Pancreas (tissue), 10 donors: ENCODE data around the gene HECTD1. TPM values are rescaled to one million over a fixed set of nuclear protein-coding genes. Genes with fewer than 3 reads are reported as not detected.

Experiments
- ATAC-seq, 4 donors: fragments of 200-7000 bp; cut with Tn5 transposase; one replicate each; pipeline versions ENCODE4 v1.8.0 to v1.9.1; 2020; ENCODE audit warnings: mild to moderate bottlenecking in 4 of 4, moderate library complexity in 4 of 4
- DNase-seq, 6 donors: peaks; one replicate each; pipeline ENCODE4 v3.0.0-alpha.2; 2020
- FAIRE-seq: peaks from 2 replicates; lab custom pipeline; 2012; peaks lifted over from hg19 to GRCh38; lab: Jason Lieb, UNC
- H3K27ac ChIP-seq, 4 donors: fragments of 200-600 bp; sonication (generic); 1 replicate in 3 of 4; 2 replicates in 1 of 4; pipeline versions ENCODE4 v1.5.0 to v1.8.0; 2020
- H3K27me3 ChIP-seq, 4 donors: fragments of 200-600 bp; one replicate each; pipeline ENCODE4 v1.8.0; 2021
- H3K36me3 ChIP-seq, 3 donors: fragments of 200-600 bp; sonication (generic) in 1 of 3; one replicate each; pipeline versions ENCODE4 v1.5.0 to v1.8.0; 2020 to 2021
- H3K4me1 ChIP-seq, 3 donors: fragments of 200-600 bp; one replicate each; pipeline ENCODE4 v1.8.0; 2021
- H3K4me3 ChIP-seq, 4 donors: fragments of 200-600 bp; sonication (generic) in 2 of 4; one replicate each; pipeline versions ENCODE4 v1.5.0 to v1.8.0; 2020 to 2021
- H3K9me3 ChIP-seq, 4 donors: fragments of 200-600 bp; one replicate each; pipeline ENCODE4 v1.8.0; 2021
- CTCF ChIP-seq, 4 donors: fragments of 200-600 bp; sonication (generic) in 3 of 4; IDR thresholded peaks; one replicate each; pipeline versions ENCODE4 v1.5.0 to v1.8.0; 2021; ENCODE audit warnings: antibody characterized with exemption in 4 of 4
- WGBS, 2 donors: extraction: QIAGEN DNeasy Blood & Tissue Kit; methylation state at CpG; one replicate each; pipeline ENCODE4 v1.1.7; 2013; 5-methylcytosine and 5-hydroxymethylcytosine counted together
- intact Hi-C, 3 donors: fragments of 100-400 bp; cut with DNase I; formaldehyde crosslinking; loops; one replicate each; pipeline versions ENCODE4 v1.11.1 to v1.14.2; 2022
- polyA plus RNA-seq, 2 donors: library from polyadenylated mRNA; stranded (reverse); fragments of 200-250 nt; gene quantifications; one replicate each; pipeline ENCODE4 v1.2.3, GENCODE V29; 2013
- total RNA-seq, 6 donors: library from RNA; stranded (reverse); fragmentation: NEBNext Ultra II Directional in 4 of 6; extraction: Animal tissue kit (Norgen Biotek cat#: 25700) in 4 of 6; gene quantifications; one replicate each; pipeline versions ENCODE4 v1.2.1 to v1.2.4, GENCODE V29; 2021 to 2023
- donor health status: healthy with polysubstance abuse.
- donor health status: DM: no; HTN: no; CAD: no; lungs with moderate emphysema.
- donor health status: DM: no; HTN: no; CAD: no.
- donor health status: control.
- donor health status: control.
- donor health status: Bipolar disorder and iron deficiency.
- donor health status: DM: yes; HTN: yes; CAD: no.
- donor health status: DM: no; HTN: no; CAD: no.
- donor health status: DM: no; HTN: no; CAD: no.
- donor health status: DM: yes; HTN: yes; CAD: no.

Gene HECTD1
- total and polyA plus RNA-seq, 8 donors, result 28.7 to 84.4 (median 68.0) TPM

GRCh38 chr14:31051511-31051910 is 156.1 kb downstream of the HECTD1 start:
- no peaks in the 10 kb centered on the region for H3K9me3 ChIP-seq
- H3K4me3 ChIP-seq, result no peak overlapping the region
- peaks cover 0 to 8% (median 0%) of the 10 kb centered on the region in 3 donors for H3K4me1 ChIP-seq
- no peaks in the 10 kb centered on the region for H3K36me3 ChIP-seq
- ATAC-seq (no peak), DNase-seq (no peak), FAIRE-seq (no peak)
- 73 to 83% methylated on average over 4 of the region's 4 CpGs for WGBS, 2 donors
- intact Hi-C loops, result no loop called here
- no peak for TF ChIP-seq CTCF (IDR thresholded peaks at IDR 0.05)
- H3K27me3 ChIP-seq, result no peaks in the 10 kb centered on the region
- H3K27ac ChIP-seq, result no peak overlapping the region

GRCh38 chr14:31051023-31051422 is 156.6 kb downstream of the HECTD1 start:
- no peak for TF ChIP-seq CTCF (IDR thresholded peaks at IDR 0.05)
- no peaks in the 10 kb centered on the region for H3K36me3 ChIP-seq
- 81 to 84% methylated on average over 7 of the region's 7 CpGs for WGBS, 2 donors
- no peak for ATAC-seq
- no peak for FAIRE-seq
- H3K4me1 ChIP-seq, result peaks cover 0 to 8% (median 0%) of the 10 kb centered on the region in 3 donors
- no peaks in the 10 kb centered on the region for H3K9me3 ChIP-seq
- no peak for DNase-seq
- no peak overlapping the region for H3K27ac ChIP-seq
- H3K4me3 ChIP-seq, result no peak overlapping the region
- H3K27me3 ChIP-seq, result no peaks in the 10 kb centered on the region
- intact Hi-C loops, result no loop called here

Other genes with a start within 250 kb of the HECTD1 start
- 1 to 10 TPM; 2.8 to 5.6 (median 3.8) TPM for gene AP4S1, start 182.1 kb downstream of the HECTD1 start, total RNA-seq
- 1 to 10 TPM; 5.0 to 5.6 TPM for gene AP4S1, start 182.1 kb downstream of the HECTD1 start, polyA plus RNA-seq
- gene STRN3, start 181.4 kb downstream of the HECTD1 start, total RNA-seq, result 10 to 100 TPM in 5 of 6 donors, 1 to 10 TPM in 1; 9.7 to 21.5 (median 11.7) TPM
- gene STRN3, start 181.4 kb downstream of the HECTD1 start, polyA plus RNA-seq, result 10 to 100 TPM in 1 of 2 donors, 1 to 10 TPM in 1; 7.3 to 11.5 TPM
- 10 to 100 TPM in 4 of 6 donors, 1 to 10 TPM in 2; 8.0 to 18.3 (median 11.5) TPM for gene HEATR5A, start 212.8 kb upstream of the HECTD1 start, total RNA-seq
- 1 to 10 TPM; 4.3 to 5.8 TPM for gene HEATR5A, start 212.8 kb upstream of the HECTD1 start, polyA plus RNA-seq
- gene DTD2, start 249.7 kb upstream of the HECTD1 start, total RNA-seq, result 10 to 100 TPM in 2 of 6 donors, 1 to 10 TPM in 4; 4.6 to 11.0 (median 9.4) TPM
- gene DTD2, start 249.7 kb upstream of the HECTD1 start, polyA plus RNA-seq, result 1 to 10 TPM; 5.5 TPM